B cell (primary cell): Measurements from ENCODE around the gene FOLR1.

Experiments used
- CTCF ChIP-seq: fragments of 200-600 bp; IDR thresholded peaks from one replicate; pipeline ENCODE4 v1.8.0; 2022; ENCODE audit warnings: antibody characterized with exemption, mild to moderate bottlenecking
- EZH2 ChIP-seq: IDR thresholded peaks from 2 replicates; pipeline ENCODE4 v1.6.1; 2012; ENCODE audit warnings: borderline replicate concordance, low read depth, mild to moderate bottlenecking, moderate library complexity, low read length; ENCODE audit not compliant: insufficient read depth, poor library complexity, severe bottlenecking

- TF ChIP-seq CTCF (peak; percentile 29), EZH2 (no peak)
These were observed 31.1 kb downstream of the FOLR1 start for GRCh38 chr11:72222907-72223614.
